ENCODE results near the gene ZBTB20. TPM values are rescaled to one million over a fixed set of nuclear protein-coding genes. Genes with fewer than 3 reads are reported as not detected.

Gene ZBTB20
- total and polyA plus RNA-seq, 10 of the 15 experiments (the other 5 are each of a cell fraction or from before 2014, with no cell fraction given), result 0.20 to 5.5 (median 2.2) TPM

DNA sequence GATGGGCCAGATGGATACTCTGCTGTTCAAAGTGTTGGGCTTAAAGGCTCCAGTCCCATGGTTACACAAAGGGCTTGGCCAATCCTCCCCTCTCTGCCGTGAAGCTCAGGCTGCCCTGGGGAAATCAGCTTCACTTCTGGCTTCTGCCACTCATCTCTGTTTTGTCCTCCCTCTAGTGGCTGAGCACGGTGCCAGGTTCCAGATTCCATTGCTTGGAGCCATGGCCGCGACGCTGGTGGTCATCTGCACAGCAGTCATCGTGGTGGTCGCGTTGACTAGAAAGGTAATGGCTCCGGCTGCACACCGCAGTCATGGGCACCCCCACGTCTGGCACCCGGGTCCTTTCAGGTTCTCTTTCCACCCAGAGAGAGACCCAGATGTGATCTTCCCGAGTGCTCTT is 847.7 kb downstream of the ZBTB20 start:
- DNase-seq (ENCODE audit: low read depth, low spot score), result no peak
- ChIA-PET RAD21 (ENCODE audit: unreplicated experiment) (interaction anchor here (1.9 to 2.1 kb wide), 2 partner anchors 25 to 28 kb away, joined by 4 to 9 read pairs; no protein-coding TSS in a partner anchor), POLR2A (interaction anchor here (1.4 kb wide), 1 partner anchor 8 kb away, joined by 3 read pairs; no protein-coding TSS in a partner anchor), SMC1A (ENCODE audit: uncharacterized antibody, unreplicated experiment) (interaction anchor here (1.8 to 3.5 kb wide), 4 partner anchors 8 to 115 kb away, joined by 5 to 27 read pairs (median 10); no protein-coding TSS in a partner anchor), CTCF (interaction anchor here (0.7 to 2.8 kb wide), 8 partner anchors 8 to 149 kb away, joined by 3 to 24 read pairs (median 4); no protein-coding TSS in a partner anchor)
- Histone ChIP-seq H3K9ac (ENCODE audit: control insufficient read depth, insufficient read depth, low read length) (no peak overlapping the region), H3K4me3 (no peak overlapping the region), H3K9me3 (replicated peaks; ENCODE audit: control insufficient read depth, insufficient read depth, low read length) (no peaks in the 10 kb centered on the region), H3K79me2 (ENCODE audit: control insufficient read depth, insufficient read depth, low read length) (no peaks in the 10 kb centered on the region), H3K4me1 (ENCODE audit: control insufficient read depth, insufficient read depth, low read length) (peaks cover 16% of the 10 kb centered on the region), H3K36me3 (ENCODE audit: control insufficient read depth in 2 of 2, insufficient read depth in 2 of 2, low read length in 1 of 2) (no peaks in the 10 kb centered on the region), H3K27me3 (replicated peaks in 1 of 2; ENCODE audit: control insufficient read depth in 2 of 2, insufficient read depth in 2 of 2, low read length in 1 of 2) (no peaks in the 10 kb centered on the region), H3K4me2 (ENCODE audit: control insufficient read depth, insufficient read depth) (no peak overlapping the region), H2AFZ (ENCODE audit: control insufficient read depth, low read depth, low read length) (no peak overlapping the region), H3K27ac (ENCODE audit: control insufficient read depth, insufficient read depth) (no peak overlapping the region), H4K20me1 (ENCODE audit: control insufficient read depth, insufficient read depth) (no peaks in the 10 kb centered on the region)
- intact Hi-C loops (cut with micrococcal nuclease; ENCODE audit: unreplicated experiment) (no loop called here), in situ Hi-C loops (cut with MboI) (no loop called here)
- ATAC-seq, result peak; percentile 67
- TF ChIP-seq, protein P1, sequence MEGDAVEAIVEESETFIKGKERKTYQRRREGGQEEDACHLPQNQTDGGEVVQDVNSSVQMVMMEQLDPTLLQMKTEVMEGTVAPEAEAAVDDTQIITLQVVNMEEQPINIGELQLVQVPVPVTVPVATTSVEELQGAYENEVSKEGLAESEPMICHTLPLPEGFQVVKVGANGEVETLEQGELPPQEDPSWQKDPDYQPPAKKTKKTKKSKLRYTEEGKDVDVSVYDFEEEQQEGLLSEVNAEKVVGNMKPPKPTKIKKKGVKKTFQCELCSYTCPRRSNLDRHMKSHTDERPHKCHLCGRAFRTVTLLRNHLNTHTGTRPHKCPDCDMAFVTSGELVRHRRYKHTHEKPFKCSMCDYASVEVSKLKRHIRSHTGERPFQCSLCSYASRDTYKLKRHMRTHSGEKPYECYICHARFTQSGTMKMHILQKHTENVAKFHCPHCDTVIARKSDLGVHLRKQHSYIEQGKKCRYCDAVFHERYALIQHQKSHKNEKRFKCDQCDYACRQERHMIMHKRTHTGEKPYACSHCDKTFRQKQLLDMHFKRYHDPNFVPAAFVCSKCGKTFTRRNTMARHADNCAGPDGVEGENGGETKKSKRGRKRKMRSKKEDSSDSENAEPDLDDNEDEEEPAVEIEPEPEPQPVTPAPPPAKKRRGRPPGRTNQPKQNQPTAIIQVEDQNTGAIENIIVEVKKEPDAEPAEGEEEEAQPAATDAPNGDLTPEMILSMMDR (IDR thresholded peaks at IDR 0.05 in 2 of 3, conservative IDR thresholded peaks at IDR 0.05 in 1 of 3; ENCODE audit: control insufficient read depth in 2 of 3, extremely low read depth in 1 of 3, insufficient read depth in 1 of 3, low read depth in 3 of 3, low read length in 3 of 3), result peak; percentile 19 to 33 (median 22); a peak in 2 of 6 replicates
- TF ChIP-seq ZNF622 (IDR thresholded peaks at IDR 0.05), result no peak
- no TSS peak for BruUV-seq (replicated peaks)
- WGBS (ENCODE audit: insufficient coverage, insufficient replicate concordance, low lambda C conversion rate, missing lambda C conversion rate), result 77% methylated on average over 13 of the region's 13 CpGs
- FAIRE-seq, result no peak

- ChIA-PET SMC1A (ENCODE audit: uncharacterized antibody, unreplicated experiment) (interaction anchor here (1.2 to 8.3 kb wide), 7 partner anchors 10 to 82 kb away, joined by 3 to 73 read pairs (median 5); no protein-coding TSS in a partner anchor), CTCF (interaction anchor here (1.1 to 7.2 kb wide), 5 partner anchors 12 to 143 kb away, joined by 3 to 78 read pairs (median 7); no protein-coding TSS in a partner anchor), RAD21 (ENCODE audit: unreplicated experiment) (interaction anchor here (1.0 to 2.0 kb wide), 5 partner anchors 9 to 82 kb away, joined by 3 to 8 read pairs (median 4); no protein-coding TSS in a partner anchor), POLR2A (interaction anchor here (1.2 to 1.7 kb wide), 3 partner anchors 11 to 27 kb away, joined by 3 to 7 read pairs (median 5); no protein-coding TSS in a partner anchor)
- Histone ChIP-seq H2AFZ (ENCODE audit: control insufficient read depth, low read depth, low read length) (no peak overlapping the region), H3K27me3 (replicated peaks in 1 of 2; ENCODE audit: control insufficient read depth in 2 of 2, insufficient read depth in 2 of 2, low read length in 1 of 2) (no peaks in the 10 kb centered on the region), H3K36me3 (ENCODE audit: control insufficient read depth in 2 of 2, insufficient read depth in 2 of 2, low read length in 1 of 2) (no peaks in the 10 kb centered on the region), H3K79me2 (ENCODE audit: control insufficient read depth, insufficient read depth, low read length) (no peaks in the 10 kb centered on the region), H3K4me1 (ENCODE audit: control insufficient read depth, insufficient read depth, low read length) (peaks cover 27% of the 10 kb centered on the region), H3K4me3 (no peak overlapping the region), H3K4me2 (ENCODE audit: control insufficient read depth, insufficient read depth) (no peak overlapping the region), H3K9ac (ENCODE audit: control insufficient read depth, insufficient read depth, low read length) (no peak overlapping the region), H4K20me1 (ENCODE audit: control insufficient read depth, insufficient read depth) (no peaks in the 10 kb centered on the region), H3K9me3 (replicated peaks; ENCODE audit: control insufficient read depth, insufficient read depth, low read length) (no peaks in the 10 kb centered on the region), H3K27ac (ENCODE audit: control insufficient read depth, insufficient read depth) (no peak overlapping the region)
- TF ChIP-seq HCFC1 (IDR thresholded peaks at IDR 0.05; ENCODE audit: low read length) (no peak), BRCA1 (IDR thresholded peaks at IDR 0.05; ENCODE audit: low read depth, low read length) (no peak), NBN (IDR thresholded peaks at IDR 0.05) (no peak), CEBPB (IDR thresholded peaks at IDR 0.05; ENCODE audit: borderline replicate concordance in 1 of 2, low read depth in 2 of 2, low read length in 2 of 2) (no peak), CHD1 (IDR thresholded peaks at IDR 0.05; ENCODE audit: low read depth, low read length) (no peak)
- in situ Hi-C loops (cut with MboI), result no loop called here
- ATAC-seq (no peak), DNase-seq (ENCODE audit: low read depth, low spot score) (no peak), FAIRE-seq (no peak)
- intact Hi-C loops (cut with micrococcal nuclease; ENCODE audit: unreplicated experiment), result no loop called here
- no TSS peak for BruUV-seq (replicated peaks)
- WGBS (ENCODE audit: insufficient coverage, insufficient replicate concordance, low lambda C conversion rate, missing lambda C conversion rate), result 84% methylated on average over 2 of the region's 2 CpGs
These were observed 851.1 kb downstream of the ZBTB20 start for GRCh38 chr3:114295946-114296345.
